Endothelial cell of umbilical vein (primary cell): ENCODE measurements around the gene UNC13D.

Experiments used
- EZH2 ChIP-seq: IDR thresholded peaks from 2 replicates; pipeline ENCODE4 v1.6.1; 2012; ENCODE audit warnings: borderline replicate concordance, low read depth, mild to moderate bottlenecking, moderate library complexity, low read length, inconsistent platforms; ENCODE audit not compliant: severe bottlenecking
- POLR2A ChIP-seq: IDR thresholded peaks from 2 replicates; pipeline ENCODE4 v1.6.1; 2012; ENCODE audit warnings: low read depth, mild to moderate bottlenecking, control low read depth, low read length
- TF ChIP-seq, protein P1 (sequence below): IDR thresholded peaks from 2 replicates; pipeline ENCODE4 v1.6.1; 2011; ENCODE audit not compliant: insufficient read depth, insufficient read length
- TF ChIP-seq, protein P2 (sequence below), 2 donors: IDR thresholded peaks; 1 replicate in 1 of 2; 2 replicates in 1 of 2; pipeline ENCODE4 v1.5.1; 2011; ENCODE audit warnings: low read length in 2 of 2, mild to moderate bottlenecking in 2 of 2, moderate library complexity in 2 of 2, control low read depth in 1 of 2, inconsistent platforms in 1 of 2, low read depth in 1 of 2; ENCODE audit not compliant: insufficient read depth in 1 of 2; ENCODE audit errors: extremely low read depth in 1 of 2

DNA sequence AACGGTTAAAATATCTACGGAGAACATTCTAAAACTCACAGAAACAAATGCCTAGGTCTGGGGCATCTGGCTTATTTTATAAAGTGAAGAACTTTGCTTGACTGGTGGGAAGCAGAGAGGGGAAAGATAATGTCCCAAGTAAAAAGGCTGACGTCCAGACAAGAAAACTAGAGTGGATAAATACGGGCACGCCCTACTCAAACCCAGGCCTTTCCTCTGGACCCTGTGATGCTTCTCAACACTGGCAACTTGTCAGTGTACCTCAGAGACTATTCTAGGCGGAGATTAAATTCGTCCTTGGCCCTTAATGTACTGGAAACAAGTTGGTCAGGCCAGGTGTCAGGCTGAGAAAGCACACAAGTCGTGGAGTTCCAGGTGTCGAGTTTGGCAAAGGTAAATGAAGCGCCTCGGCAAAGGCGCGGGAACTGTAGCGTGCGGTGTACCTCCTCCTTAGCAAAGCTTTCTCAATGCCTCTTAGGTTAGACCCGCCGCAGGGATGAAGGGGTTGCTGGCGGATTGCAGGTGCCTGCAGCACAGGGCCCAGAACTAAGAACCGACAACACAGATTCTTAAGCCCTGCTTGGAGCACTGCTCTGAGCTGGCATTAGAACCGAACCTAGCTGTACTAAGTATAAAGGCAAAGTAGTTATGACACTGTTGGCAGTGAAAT, 60.3 kb downstream of the UNC13D start:
- TF ChIP-seq, protein P1, sequence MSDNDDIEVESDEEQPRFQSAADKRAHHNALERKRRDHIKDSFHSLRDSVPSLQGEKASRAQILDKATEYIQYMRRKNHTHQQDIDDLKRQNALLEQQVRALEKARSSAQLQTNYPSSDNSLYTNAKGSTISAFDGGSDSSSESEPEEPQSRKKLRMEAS, result no peak
- TF ChIP-seq EZH2, result no peak
- TF ChIP-seq POLR2A, result no peak
- TF ChIP-seq, protein P2, sequence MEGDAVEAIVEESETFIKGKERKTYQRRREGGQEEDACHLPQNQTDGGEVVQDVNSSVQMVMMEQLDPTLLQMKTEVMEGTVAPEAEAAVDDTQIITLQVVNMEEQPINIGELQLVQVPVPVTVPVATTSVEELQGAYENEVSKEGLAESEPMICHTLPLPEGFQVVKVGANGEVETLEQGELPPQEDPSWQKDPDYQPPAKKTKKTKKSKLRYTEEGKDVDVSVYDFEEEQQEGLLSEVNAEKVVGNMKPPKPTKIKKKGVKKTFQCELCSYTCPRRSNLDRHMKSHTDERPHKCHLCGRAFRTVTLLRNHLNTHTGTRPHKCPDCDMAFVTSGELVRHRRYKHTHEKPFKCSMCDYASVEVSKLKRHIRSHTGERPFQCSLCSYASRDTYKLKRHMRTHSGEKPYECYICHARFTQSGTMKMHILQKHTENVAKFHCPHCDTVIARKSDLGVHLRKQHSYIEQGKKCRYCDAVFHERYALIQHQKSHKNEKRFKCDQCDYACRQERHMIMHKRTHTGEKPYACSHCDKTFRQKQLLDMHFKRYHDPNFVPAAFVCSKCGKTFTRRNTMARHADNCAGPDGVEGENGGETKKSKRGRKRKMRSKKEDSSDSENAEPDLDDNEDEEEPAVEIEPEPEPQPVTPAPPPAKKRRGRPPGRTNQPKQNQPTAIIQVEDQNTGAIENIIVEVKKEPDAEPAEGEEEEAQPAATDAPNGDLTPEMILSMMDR (IDR thresholded peaks at IDR 0.05; ENCODE audit: extremely low read depth in 1 of 2, insufficient read depth in 1 of 2, low read depth in 1 of 2, low read length in 2 of 2), result no peak
